ENCODE data around the gene PTPRJ.

Gene PTPRJ

DNA sequence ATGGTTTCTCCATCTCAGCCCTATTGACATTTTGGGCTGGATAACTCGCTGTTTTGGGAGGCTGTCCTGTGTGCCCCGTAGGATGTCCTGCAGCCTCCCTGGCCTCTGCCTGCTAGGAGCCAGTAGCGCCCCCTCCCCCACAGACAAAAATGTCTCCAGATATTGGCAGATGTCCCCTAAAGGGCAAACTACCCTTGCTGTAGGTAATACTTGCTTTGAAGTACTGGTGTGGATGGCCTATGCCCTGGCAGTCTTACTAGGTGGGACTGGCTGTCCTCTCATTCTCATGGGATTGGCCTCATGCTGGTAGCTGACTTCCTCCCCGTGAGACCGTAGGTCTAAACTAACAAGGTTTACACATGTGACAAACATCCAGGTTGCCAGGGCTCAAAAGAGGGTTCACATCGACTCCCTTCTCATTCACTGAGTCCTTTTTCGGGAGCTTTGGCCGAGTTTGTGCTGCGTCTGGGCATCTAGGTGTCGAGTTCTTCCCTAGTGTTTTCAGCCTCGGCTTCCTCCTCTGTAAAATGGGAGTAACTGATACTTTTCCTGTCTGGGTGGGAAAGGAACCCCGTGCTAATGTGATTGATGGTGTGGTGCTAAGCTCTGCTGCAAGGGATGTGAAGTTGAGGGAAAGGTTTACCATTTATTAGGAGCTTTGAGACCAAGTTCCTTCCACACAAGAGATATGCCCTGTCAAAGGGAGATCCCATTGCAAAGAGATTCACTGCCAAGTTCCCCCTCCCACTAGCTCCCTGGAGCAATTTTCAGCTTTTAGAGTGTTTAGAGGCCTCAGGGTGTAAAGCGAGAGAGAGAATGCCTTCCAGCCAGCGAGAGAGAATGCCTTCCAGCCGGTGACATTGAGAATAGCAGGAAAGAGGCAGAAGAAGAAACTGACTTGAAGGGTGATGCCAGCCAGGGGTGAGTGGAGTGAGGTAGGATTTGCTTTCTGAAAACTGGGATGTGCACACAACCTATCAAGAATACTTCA is 17.0 kb downstream of the PTPRJ start:
- DNase-seq: no peak

- DNase-seq: no peak
These were observed 18.0 kb downstream of the PTPRJ start for GRCh38 chr11:47998345-47998732.

DNA sequence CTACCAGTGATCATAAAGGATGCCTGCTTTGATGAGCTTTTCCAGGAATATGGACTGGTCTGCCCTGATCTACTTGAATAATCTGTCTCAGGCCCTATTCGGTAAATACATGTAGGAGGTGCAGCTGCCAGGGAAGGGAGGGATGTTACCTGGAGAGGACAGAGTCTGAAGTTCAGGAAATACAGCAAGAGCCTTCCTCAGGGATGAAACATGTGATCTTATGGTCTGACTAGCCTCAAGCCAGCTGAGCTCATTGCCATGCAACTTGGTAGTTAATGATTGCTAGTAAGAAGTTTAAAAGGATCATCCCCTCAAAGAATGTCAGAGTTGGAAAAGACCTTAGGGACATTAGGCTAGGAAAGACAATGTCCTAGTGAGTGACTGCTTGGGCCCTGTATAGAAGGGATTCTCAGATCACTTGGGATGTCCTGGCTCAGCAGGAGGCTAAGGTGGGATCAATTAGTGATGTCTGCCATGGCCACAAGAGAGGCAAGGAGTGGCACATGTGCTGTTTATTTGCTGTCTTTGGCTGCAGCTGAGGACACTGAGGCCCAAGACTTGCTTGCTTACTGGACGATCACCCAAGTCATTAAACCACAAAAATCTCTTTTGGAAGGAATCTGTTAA is 18.5 kb downstream of the PTPRJ start:
- DNase-seq: no peak

DNA sequence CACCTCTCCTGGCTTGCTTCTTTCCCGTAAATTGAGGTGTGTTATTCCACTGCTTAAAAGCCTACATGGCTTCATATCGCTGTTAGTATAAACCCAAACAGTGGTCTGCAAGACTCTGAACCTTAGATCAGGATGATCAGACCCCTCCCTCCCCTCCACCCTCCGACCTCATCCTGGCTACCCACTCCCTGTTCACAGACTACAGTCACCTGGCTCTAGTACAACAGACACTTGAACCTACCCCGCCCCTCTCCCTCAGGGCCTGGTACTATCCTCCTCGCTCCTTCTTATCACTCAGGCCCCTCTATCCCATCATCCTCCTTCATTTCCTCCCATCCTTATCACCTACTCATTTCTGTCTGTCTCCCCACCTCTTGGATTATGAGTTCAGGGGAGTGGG is 20.1 kb downstream of the PTPRJ start:
- no peak for DNase-seq

- DNase-seq: no peak
These were observed 21.2 kb downstream of the PTPRJ start for GRCh38 chr11:48001438-48002021.

DNA sequence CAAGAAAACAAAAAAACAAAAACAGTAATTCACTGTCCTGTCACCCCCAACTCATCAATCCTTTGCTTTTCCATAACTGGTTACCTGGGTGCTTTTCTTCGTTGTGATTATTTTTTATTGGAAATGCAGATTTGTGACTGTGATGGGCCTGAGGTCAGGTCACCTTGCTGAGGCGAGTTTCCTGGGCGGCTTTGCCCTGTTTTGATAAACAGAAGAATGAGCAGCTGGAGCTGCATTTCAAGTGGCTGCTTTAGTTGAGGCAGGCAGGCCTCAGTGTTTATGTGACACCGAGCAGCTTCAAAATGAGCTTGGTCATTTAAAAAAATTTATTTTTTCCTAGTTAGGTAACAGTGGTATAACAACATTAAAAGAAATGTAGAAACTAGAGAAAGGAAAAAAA is 22.2 kb downstream of the PTPRJ start:
- DNase-seq: no peak

- no peak for DNase-seq
These were observed 23.6 kb downstream of the PTPRJ start for GRCh38 chr11:48003926-48004325.

GRCh38 chr11:48004456-48004855 is 24.1 kb downstream of the PTPRJ start:
- no peak for DNase-seq

DNA sequence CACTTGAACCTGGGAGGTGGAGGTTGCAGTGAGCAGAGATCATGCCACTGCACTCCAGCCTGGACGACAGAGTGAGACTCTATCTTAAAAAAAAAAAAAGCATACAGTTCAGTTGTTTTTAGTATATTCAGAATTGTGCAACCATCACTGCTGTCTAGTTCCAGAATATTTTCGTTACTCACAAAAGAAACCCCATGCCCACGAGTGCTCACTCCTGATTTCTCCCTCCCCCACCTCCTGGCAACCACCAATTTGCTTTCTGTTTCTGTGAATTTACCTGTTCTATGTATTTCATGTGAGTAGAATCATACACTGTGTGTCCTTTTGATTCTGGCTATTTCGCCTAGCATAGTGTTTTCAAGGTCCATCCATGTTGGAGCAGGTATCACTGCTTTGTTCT is 24.8 kb downstream of the PTPRJ start:
- no peak for DNase-seq

DNA sequence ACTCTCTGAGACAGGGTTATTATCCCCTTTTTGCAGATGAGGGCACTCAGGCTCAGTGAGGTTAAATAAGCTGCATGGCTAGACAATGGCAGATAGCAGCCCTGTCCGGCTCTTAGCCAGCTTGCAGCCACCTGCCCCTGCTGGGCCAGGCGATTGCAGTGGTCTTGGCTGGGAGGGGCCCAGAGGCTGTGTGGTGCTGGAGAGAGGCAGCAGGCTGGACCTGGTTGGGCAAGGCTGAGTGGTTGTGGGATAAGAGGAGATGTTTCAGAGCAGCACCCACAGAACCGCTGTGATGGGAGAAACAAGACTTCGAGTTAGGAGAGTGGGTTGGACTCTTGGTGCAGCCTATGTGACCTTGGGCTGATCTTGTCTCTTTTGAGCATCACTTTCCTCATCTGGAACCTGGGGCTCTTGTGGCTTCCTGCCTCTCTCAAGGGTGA is 25.5 kb downstream of the PTPRJ start:
- DNase-seq: no peak

- no peak for DNase-seq
These were observed 26.1 kb downstream of the PTPRJ start for GRCh38 chr11:48006301-48006992.

- DNase-seq: no peak
These were observed 27.3 kb downstream of the PTPRJ start for GRCh38 chr11:48007677-48008076.

DNA sequence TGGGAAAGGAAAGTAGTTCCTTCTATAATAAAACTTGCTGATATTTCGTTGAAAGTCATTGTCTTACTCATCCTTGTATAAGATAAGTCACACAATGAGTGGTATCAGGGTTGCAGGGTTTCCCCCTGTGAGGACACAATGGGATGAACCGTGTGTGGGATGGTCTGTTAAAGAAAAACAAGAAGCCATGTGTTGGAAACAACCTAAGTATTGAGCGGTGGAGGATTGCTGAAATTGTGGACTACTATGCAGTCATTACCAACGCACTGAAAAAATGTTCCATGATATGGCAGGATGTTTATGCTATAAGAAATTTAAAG is 28.6 kb downstream of the PTPRJ start:
- no peak for DNase-seq

DNA sequence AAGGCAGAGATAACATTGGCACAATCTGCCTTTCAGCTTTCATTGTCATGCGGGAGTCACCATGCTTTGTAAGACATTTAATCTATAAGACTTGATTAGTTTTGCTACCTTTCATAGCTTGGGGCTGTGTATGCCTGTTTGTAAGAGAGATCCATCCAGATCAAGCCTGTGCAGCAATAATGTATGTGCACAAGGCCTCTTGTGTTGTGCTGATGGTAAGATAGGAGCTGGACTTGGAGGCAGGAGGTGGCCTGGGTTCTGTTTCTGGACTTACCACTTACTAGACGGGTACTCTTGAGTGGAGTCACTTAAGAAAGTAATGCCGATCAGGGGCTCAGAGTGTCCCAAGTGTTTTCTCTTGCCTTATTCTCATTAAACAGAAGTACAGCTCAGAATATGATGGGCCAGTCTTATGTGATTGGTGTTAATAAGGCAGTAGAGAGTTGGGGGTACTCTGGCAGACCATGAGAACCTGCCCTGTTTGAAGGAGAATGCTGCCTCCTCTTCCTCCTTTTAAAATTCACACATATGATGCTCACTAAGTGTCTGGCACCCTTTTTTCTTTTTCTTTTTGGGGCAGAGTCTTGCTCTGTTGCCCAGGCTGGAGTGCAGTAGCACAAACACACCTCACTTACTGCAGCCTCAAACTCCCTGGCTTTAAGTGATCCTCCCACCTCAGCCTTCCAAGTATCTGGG is 30.9 kb downstream of the PTPRJ start:
- no peak for DNase-seq

- no peak for DNase-seq
These were observed 31.5 kb downstream of the PTPRJ start for GRCh38 chr11:48011798-48012391.

GRCh38 chr11:48013269-48013901 is 33.0 kb downstream of the PTPRJ start:
- DNase-seq: no peak

- DNase-seq: no peak
These were observed 34.6 kb downstream of the PTPRJ start for GRCh38 chr11:48014917-48015316.

GRCh38 chr11:48017105-48017830 is 36.9 kb downstream of the PTPRJ start:
- DNase-seq: no peak

DNA sequence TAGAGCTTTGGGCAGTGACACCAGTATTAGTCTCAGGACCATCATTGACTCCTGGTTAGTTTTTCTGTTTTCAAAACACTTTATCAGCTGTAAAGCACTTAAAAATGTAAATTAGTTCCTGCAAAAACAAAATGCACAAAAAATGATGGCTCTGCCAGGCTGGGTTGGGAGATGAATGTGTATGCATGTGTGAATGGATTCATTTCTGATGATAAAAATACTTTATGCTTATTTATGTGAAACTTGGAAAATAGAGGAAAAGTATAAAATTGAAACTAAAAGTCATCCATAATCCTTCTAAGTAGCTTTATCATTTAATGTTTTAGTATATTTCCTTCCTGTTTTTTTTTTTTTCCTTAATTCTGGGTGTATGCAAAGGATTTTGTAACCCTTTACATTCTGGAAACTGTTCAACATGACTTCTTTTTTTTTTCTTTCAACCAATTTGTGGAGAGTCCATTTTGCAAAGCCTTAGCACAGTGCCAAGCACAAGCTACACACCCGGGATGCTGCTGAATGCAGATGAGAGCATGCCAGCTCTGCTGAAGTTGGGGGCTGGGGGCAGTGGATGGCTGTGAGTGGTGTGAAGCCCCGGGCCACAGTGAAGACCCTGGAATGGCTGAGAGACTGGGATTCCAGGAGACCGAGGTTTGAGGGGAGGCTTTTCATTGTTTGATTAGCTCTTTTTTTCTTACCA is 37.6 kb downstream of the PTPRJ start:
- no peak for DNase-seq

DNA sequence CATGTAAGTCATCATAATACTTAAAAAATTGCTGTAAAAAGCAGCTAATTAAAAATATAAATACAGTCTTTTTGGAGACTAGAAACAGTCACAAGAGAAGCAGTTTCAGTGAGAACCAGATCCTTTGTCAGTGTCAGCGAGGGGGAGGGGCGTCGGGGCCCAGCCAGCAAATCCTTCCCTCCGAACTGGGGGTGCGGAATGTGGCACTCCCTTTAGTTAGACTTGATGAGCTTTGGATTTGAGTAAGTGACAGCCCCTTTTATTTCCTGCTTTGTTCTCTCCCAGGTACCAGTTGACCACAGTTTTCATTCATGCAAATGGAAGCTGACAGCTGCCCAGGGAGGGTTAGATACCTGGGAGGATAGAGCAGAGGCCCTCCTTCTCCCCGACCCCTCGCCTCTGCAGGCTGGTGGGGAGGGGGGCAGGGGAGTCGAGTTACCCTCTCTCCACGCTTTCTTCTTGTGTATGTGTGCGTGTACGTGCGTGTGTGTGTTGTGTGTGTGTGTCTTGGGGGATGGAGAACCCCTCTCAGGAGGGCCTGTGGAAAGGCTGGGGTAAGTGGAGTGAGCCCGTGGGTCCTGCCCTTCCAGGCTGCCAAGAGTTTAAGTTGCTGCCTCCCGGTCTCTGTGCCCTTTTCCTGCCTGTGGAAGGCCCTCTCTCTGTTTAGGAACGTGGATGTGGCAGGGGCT is 38.3 kb downstream of the PTPRJ start:
- DNase-seq: no peak
